Suppressor macrophage treated with lipopolysaccharide for 1 hour (primary cell): ENCODE results near the gene ZSCAN29.
A peak's percentile ranks its signal among the peaks of the same experiment; 100 is the strongest.
"Not testable (repeated sequence)": the region's sequence is repeated elsewhere in the genome, so short reads cannot be mapped to it uniquely, and the experiment has no call there.

Experiments
- DNase-seq, 3 donors: peaks; one replicate each; pipeline ENCODE4 v3.0.0-alpha.2; 2020 to 2022

ZSCAN29 gene

GRCh38 chr15:43370975-43371974 lies at the start of gene ZSCAN29, which contains the start of gene TUBGCP4:
Gene ZSCAN29 (minus strand): TSS chr15:43371043. CDS start chr15:43369913, 1,130 bp downstream.
Gene TUBGCP4 (plus strand): TSS chr15:43371101. CDS start chr15:43371355, 254 bp downstream.
- DNase-seq = peak; percentile 88 to 93 (median 91)

GRCh38 chr15:43420435-43420834 lies 49.6 kb upstream of the ZSCAN29 start:
- DNase-seq = no peak

- no peak for DNase-seq
These were observed 43.4 kb upstream of the ZSCAN29 start for GRCh38 chr15:43414196-43414595.

- DNase-seq = no peak
These were observed 41.3 kb upstream of the ZSCAN29 start for GRCh38 chr15:43412096-43412495.

GRCh38 chr15:43410572-43411214 lies 39.9 kb upstream of the ZSCAN29 start:
- no peak for DNase-seq

GRCh38 chr15:43408789-43409188 lies 37.9 kb upstream of the ZSCAN29 start:
- DNase-seq = no peak

- no peak for DNase-seq
These were observed 36.0 kb upstream of the ZSCAN29 start for GRCh38 chr15:43406808-43407207.

- no peak for DNase-seq
These were observed 35.3 kb upstream of the ZSCAN29 start for GRCh38 chr15:43406189-43406588.

- DNase-seq = no peak
These were observed 33.3 kb upstream of the ZSCAN29 start for GRCh38 chr15:43404130-43404529.

- DNase-seq = no peak
These were observed 32.8 kb upstream of the ZSCAN29 start for GRCh38 chr15:43403616-43404015.

GRCh38 chr15:43402255-43402654 lies 31.4 kb upstream of the ZSCAN29 start:
- no peak for DNase-seq

GRCh38 chr15:43393592-43393991 lies 22.7 kb upstream of the ZSCAN29 start:
- DNase-seq = not testable (repeated sequence)

- DNase-seq = peak in 2 of 3 donors; percentile 5 to 13
These were observed 19.9 kb upstream of the ZSCAN29 start for GRCh38 chr15:43390723-43391122.

GRCh38 chr15:43383070-43383469 lies 12.2 kb upstream of the ZSCAN29 start:
- no peak for DNase-seq

- no peak for DNase-seq
These were observed 11.5 kb upstream of the ZSCAN29 start for GRCh38 chr15:43382310-43382709.

GRCh38 chr15:43378601-43379000 lies 7.8 kb upstream of the ZSCAN29 start:
- no peak for DNase-seq

- DNase-seq = peak; percentile 43 to 50 (median 47)
These were observed 5.3 kb upstream of the ZSCAN29 start for GRCh38 chr15:43376017-43376705.

GRCh38 chr15:43370310-43370974 lies 401 bp downstream of the ZSCAN29 start:
- peak in 2 of 3 donors; percentile 12 to 17 for DNase-seq

- no peak for DNase-seq
These were observed 9.4 kb downstream of the ZSCAN29 start for GRCh38 chr15:43361313-43361903.

GRCh38 chr15:43360821-43361220 lies 10.0 kb downstream of the ZSCAN29 start:
- DNase-seq = no peak

GRCh38 chr15:43352693-43353382 lies 18.0 kb downstream of the ZSCAN29 start:
- DNase-seq = no peak
